NAMALWA (cell line): ENCODE data around the gene GGT1.
A peak's percentile ranks its signal among the peaks of the same experiment; 100 is the strongest.
"Not testable (repeated sequence)": the region's sequence is repeated elsewhere in the genome, so short reads cannot be mapped to it uniquely, and the experiment has no call there.

Source experiments
- DNase-seq: peaks from one replicate; pipeline ENCODE4 v3.0.0-alpha.2; 2015; ENCODE audit warnings: low spot score

GGT1 gene

GRCh38 chr22:24584166-24584790, 18.7 kb upstream of the GGT1 start:
- DNase-seq = no peak

DNA sequence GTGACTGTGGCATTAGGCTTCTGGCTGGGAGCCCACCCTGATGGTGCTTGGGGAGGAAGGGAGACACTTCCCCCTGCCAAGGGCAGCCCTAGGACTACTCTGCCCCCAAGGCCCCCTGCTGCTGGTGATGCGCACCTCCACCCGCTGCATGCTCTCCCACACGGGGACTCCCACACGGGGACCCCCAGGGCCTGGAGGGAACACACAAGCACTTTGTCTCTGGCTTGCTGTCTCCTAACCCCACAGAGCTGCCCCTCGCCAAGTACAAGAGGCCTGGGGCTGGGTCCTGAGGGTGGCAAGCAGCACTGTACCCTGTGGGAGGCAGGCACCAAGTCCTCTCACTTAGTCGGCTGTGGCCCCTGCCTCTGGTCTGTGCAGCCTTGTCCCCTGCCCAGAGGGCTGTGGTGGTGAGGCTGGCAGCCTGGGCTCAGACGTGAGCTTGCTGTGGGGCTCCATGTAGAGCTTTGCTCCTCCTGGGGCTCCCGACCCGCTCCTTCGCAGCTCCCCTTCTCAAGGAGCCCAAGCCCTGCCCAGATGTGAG, 18.1 kb upstream of the GGT1 start:
- DNase-seq = no peak

DNA sequence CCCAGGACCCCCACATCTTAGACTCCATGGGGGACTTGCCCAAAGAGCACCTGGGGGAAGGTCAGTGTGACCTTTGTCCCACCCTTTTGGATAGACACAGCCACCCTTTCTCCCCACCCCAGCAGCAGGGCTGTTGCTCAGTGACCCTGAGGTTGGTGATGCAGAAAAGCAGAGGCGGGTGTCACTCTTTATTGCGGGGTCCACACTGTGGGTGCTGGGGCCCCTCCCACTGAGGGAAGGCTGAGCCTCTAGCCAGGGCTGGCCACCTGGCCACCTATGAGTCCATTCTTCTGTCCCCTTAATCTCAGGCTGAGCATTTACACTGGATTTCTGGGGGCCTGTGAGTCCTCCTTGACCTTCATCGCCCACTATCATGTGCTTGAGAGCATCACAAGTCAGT, 17.5 kb upstream of the GGT1 start:
- no peak for DNase-seq

DNA sequence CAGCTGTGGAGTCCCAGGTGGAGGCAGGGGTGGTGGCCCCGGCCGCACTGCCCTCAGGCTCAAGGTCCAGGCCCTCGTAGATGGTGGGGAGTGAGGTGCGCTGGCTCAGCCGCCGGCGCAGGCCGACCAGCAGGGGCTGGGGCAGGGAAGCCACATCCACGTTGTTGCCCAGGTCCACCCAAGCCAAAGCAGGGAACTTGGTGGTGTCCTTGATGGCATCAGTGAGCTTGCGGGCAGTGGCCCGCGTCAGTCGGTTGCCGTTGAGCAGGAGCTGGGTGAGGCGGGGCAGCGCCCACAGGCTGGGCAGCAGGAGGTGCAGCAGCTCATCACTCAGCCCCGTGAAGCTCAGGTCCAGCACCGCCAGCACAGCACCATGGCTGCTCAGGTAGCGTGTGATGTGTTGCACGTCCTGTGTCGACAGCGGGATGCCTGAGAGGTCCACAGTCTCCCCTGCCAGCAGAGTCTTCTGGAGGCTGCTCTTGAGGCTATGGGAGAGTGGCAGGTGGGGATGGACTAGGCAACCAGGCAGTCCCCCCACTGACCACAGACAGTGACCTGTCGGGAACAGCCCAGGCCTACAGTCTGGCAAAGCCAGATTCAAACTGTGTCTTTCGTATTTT, 17.0 kb upstream of the GGT1 start:
- no peak for DNase-seq

- DNase-seq = no peak
These were observed 15.7 kb upstream of the GGT1 start for GRCh38 chr22:24587251-24587650.

DNA sequence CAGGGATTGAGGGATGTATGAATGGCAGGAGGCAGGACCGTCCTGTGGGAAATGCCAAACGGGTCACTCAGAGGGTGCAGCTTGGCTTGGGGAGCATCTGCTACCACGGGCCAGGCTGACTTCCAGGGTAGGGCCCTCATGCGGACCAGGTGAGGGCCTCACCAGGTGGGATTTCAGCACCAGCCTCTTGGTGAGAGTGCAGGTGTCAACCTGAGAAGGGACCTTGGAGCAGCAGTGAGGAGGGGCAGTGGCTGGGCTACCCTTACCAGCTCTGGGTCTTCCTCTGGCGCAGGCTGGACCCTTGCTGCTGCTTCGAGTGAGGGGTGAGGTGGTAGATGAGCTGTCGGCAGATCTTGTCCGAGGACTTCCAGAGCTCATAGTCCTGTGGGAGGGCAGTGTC, 15.0 kb upstream of the GGT1 start:
- DNase-seq = no peak

- DNase-seq = no peak
These were observed 14.6 kb upstream of the GGT1 start for GRCh38 chr22:24588381-24588756.

DNA sequence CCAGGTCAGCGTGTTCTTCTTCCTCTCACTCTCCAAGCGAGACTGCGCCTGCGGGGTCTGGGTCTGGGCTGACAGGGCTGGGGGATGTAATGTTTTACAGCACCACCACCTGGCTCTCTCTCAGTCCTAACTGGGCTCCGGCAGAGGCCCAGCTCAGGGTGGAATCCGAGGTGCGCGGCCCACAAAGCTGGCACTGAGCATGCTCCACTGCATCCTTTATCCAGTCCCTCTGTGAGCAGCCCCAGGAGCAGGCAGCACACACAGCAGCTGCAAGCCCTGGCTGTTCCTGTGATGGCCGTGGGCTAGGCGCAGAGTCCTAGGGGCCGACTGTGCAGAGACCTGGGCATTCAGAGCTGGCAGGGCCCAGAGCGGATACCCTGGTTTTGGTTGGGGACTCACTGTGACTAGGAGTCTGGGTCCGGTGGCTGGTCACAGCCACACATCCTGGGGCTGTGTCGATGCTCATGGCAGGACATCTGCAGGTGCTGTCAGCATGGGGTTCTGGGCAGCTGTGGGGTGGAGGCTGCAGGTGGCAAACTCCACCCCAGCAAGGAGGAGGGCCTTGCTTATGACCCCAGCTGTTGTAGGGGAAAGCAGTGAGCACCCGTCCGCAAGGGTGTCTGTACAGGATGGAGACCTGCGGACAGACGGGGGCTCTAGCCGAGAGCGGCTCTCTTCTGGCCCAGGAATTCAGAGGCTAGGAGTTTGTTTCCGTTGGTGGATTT, 14.1 kb upstream of the GGT1 start:
- peak; percentile 76 for DNase-seq

DNA sequence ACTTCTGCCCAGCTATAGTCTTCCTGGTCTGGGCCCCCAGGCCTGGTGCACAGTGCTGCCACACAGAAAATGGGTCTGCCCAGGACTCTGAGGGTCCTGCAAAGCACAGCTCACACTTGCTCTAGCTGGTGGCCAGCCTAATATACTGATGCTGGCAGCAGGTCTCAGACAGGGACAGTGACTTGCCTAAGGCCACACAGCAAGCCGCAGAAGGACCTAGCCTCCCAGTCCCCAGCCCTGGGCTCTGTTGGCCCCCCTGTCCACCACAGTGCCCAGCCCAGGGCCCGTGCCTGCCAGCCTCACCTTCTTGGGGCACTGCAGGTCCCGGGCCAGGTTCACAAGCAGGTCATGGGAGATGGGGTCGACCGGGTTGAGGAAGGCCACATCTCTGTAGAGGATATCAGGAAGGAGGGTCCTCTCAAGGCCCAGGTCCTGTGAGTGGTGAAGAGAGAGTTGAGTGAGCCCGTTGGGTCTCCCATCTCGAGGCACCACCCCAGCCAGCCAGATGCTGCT, 13.4 kb upstream of the GGT1 start:
- no peak for DNase-seq

GRCh38 chr22:24590596-24591173, 12.3 kb upstream of the GGT1 start:
- DNase-seq = no peak

- DNase-seq = no peak
These were observed 11.6 kb upstream of the GGT1 start for GRCh38 chr22:24591286-24591830.

DNA sequence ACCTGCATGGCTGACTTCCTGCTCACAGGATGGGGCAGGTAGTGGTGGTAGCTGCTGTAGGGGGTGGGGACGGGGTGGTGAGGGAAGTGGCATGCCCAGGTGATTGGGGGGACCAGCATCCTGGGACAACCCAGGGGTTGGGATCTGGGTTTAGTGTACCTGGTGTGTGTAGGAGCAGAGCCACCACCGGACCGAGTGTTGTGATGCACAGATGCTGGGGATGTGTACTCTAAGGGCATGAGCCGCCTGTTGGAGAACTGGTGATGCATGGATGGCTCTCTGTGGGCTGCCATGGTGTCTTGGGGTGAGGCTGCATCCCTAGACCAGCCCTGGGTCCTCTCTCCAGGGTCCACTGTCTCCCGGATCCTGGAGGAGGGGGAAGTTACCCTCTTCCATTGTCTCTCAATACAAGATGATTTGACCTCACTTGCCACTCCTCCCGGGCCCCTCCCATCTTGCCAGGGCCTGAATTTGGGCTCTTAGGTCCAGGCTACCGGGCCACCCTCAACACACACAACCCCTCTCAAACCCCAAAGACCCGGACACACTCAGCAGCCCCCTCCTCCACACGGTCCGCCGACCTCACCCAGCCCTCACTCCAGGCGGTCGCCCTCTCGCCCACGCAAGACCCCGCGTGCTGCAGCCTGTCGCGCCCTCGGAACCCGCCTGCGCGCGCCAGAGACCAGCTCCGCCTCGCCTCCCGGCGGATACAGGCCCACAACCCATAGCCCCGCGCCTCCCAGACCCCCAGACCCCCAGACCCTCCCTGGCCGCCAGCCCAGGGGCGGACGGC, 10.7 kb upstream of the GGT1 start:
- DNase-seq = no peak

GRCh38 chr22:24592851-24593558, 10.0 kb upstream of the GGT1 start, which contains the start of gene LRRC75B:
TSS of gene LRRC75B (minus strand) at chr22:24593073. CDS start at chr22:24593039, 34 bp downstream.
- no peak for DNase-seq

- DNase-seq = not testable (repeated sequence)
These were observed 9.5 kb upstream of the GGT1 start for GRCh38 chr22:24593559-24593835.

- no peak for DNase-seq
These were observed 9.0 kb upstream of the GGT1 start for GRCh38 chr22:24593836-24594568.

GRCh38 chr22:24594569-24595120, 8.3 kb upstream of the GGT1 start:
- no peak for DNase-seq

GRCh38 chr22:24595228-24595627, 7.8 kb upstream of the GGT1 start:
- DNase-seq = no peak

DNA sequence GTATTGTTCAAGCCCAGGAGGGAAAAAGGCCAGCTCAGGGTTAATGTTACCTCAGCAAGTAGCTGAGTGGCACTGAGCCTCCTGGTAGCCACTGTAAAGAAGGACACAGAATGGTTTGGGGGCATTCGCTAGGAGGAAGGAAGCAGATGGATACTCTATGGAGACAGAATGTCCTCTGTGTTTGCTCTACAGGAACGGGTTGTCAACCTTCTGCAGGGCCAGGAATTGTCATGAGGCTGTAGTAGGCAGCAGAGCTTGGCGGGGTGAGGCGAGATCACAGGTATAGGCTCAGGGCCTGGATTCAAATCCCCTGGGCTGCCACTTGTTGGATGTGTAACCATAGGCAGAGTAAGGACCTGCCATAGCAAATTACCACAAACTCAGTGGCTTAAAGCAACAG, 7.1 kb upstream of the GGT1 start:
- no peak for DNase-seq

DNA sequence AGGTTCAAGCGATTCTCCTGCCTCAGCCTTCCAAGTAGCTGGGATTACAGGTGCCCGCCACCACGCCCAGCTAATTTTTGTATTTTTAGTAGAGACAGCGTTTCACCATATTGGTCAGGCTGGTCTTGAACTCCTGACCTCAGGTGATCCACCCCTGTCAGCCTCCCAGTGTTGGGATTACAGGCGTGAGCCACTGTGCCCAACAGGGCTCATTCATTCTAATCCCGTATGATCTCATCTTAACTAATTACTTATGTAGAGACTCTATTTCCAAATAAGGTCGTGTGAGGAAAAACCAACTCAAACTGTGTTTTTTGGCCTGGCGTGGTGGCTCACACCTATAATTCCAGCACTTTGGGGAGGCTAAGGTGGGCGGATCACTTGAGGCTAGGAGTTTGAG, 5.9 kb upstream of the GGT1 start:
- not testable (repeated sequence) for DNase-seq

DNA sequence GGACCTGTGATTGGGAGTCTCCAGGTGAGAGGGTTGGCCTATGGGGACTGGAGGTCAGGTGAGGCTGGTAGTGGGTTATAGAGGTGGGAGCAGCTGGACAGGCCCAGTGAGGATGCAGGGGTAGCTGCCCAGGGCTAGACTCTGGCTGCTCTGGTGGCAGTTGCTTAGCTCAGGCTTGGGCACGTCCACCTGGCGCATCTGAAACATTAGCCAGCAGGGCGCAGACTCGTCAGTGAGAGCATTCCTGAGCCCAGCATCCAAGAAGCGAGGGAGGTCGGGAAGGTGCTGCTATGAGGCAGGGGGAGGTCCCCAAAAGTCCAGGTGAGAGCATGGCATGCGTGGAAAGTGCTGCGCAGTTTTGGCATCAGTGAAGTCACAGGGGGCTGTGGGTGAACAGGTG, 3.5 kb upstream of the GGT1 start:
- no peak for DNase-seq
